KMS-11 (cell line): ENCODE results near the gene DLL4.
"Not testable (repeated sequence)": the region's sequence is repeated elsewhere in the genome, so short reads cannot be mapped to it uniquely, and the experiment has no call there.

Experiments
- H2AFZ ChIP-seq: fragments of 200-600 bp; sonication (generic); 2 replicates; pipeline ENCODE4 v1.6.1; 2016; ENCODE audit warnings: antibody characterized with exemption, mixed run types, low read depth
- H3K27ac ChIP-seq: fragments of 200-600 bp; sonication (generic); 2 replicates; pipeline ENCODE4 v1.6.1; 2016; ENCODE audit warnings: mild to moderate bottlenecking, mixed run types
- H3K27me3 ChIP-seq: fragments of 200-600 bp; sonication (generic); 2 replicates; pipeline ENCODE4 v1.6.1; 2017; ENCODE audit warnings: mild to moderate bottlenecking, low read depth, mixed run types, moderate library complexity; ENCODE audit not compliant: insufficient read depth
- H3K36me3 ChIP-seq: fragments of 200-600 bp; sonication (generic); 2 replicates; pipeline ENCODE4 v1.6.1; 2017; ENCODE audit warnings: mild to moderate bottlenecking, mixed run types; ENCODE audit not compliant: insufficient read depth
- H3K4me1 ChIP-seq: fragments of 200-600 bp; sonication (generic); 2 replicates; pipeline ENCODE4 v1.6.1; 2016; ENCODE audit warnings: mild to moderate bottlenecking, low read depth, mixed run types; ENCODE audit not compliant: poor library complexity, severe bottlenecking
- H3K4me2 ChIP-seq: fragments of 200-600 bp; sonication (generic); 2 replicates; pipeline ENCODE4 v1.7.0; 2016; ENCODE audit warnings: mild to moderate bottlenecking, mixed run types
- H3K4me3 ChIP-seq: fragments of 200-600 bp; sonication (generic); IDR thresholded peaks from 2 replicates; pipeline ENCODE4 v1.6.1; 2017; ENCODE audit warnings: low read depth, low read length, mixed read lengths; ENCODE audit not compliant: insufficient read depth
- H3K79me2 ChIP-seq: fragments of 200-600 bp; sonication (generic); 2 replicates; pipeline ENCODE4 v1.6.1; 2016; ENCODE audit warnings: low read depth, mixed run types; ENCODE audit not compliant: insufficient read depth
- H3K9ac ChIP-seq: fragments of 200-600 bp; sonication (generic); 2 replicates; pipeline ENCODE4 v1.6.1; 2016; ENCODE audit warnings: mild to moderate bottlenecking, mixed run types
- H4K20me1 ChIP-seq: fragments of 200-600 bp; sonication (generic); 2 replicates; pipeline ENCODE4 v1.6.1; 2016; ENCODE audit warnings: mild to moderate bottlenecking, mixed run types; ENCODE audit not compliant: insufficient read depth
- CTCF ChIP-seq: fragments of 200-600 bp; sonication (generic); conservative IDR thresholded peaks from 2 replicates; pipeline ENCODE4 v1.6.1; 2017; ENCODE audit warnings: low read depth, mild to moderate bottlenecking, antibody characterized with exemption, low read length, moderate library complexity, mixed read lengths

The DLL4 gene

GRCh38 chr15:40952901-40953712 is 24.0 kb downstream of the DLL4 start, which contains the start of gene CHAC1:
Gene CHAC1 (plus strand): TSS chr15:40953471. CDS start chr15:40953584, 113 bp downstream.
- Histone ChIP-seq H2AFZ (peak within 1 kb of the TSS; percentile 76), H3K36me3 (no peaks in the 10 kb centered on the region), H3K4me2 (peak within 1 kb of the TSS; percentile 73), H3K27me3 (no peaks in the 10 kb centered on the region), H3K27ac (peak within 1 kb of the TSS; percentile 64), H3K9ac (peak within 1 kb of the TSS; percentile 76), H3K4me3 (no peak within 1 kb of the TSS), H4K20me1 (no peaks in the 10 kb centered on the region), H3K79me2 (no peaks in the 10 kb centered on the region), H3K4me1 (peaks cover 33% of the 10 kb centered on the region)
- TF ChIP-seq CTCF, result no peak

DNA sequence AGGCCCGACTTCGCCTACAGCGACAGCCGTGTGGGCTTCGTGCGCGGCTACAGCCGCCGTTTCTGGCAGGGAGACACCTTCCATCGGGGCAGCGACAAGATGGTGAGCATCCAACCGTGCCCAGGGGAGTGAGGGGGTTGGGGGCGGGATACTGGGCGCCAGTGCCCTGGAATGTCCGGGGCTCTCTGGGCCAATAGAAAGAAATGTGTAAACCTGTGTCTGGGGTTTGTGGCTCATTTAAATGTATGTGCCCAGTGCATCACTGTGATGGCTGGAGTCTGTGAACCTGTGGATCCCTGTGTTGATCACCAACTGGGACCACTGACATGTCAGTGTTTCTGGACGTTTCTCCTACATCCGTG is 24.6 kb downstream of the DLL4 start:
- Histone ChIP-seq H3K27me3 (no peaks in the 10 kb centered on the region), H3K4me3 (no peak overlapping the region), H3K4me2 (peak overlapping the region; percentile 73), H4K20me1 (no peaks in the 10 kb centered on the region), H3K79me2 (no peaks in the 10 kb centered on the region), H2AFZ (peak overlapping the region; percentile 76), H3K27ac (no peak overlapping the region), H3K4me1 (peaks cover 33% of the 10 kb centered on the region), H3K36me3 (no peaks in the 10 kb centered on the region), H3K9ac (peak overlapping the region; percentile 76; the same call in 1 of the 2 replicates)
- TF ChIP-seq CTCF, result no peak

DNA sequence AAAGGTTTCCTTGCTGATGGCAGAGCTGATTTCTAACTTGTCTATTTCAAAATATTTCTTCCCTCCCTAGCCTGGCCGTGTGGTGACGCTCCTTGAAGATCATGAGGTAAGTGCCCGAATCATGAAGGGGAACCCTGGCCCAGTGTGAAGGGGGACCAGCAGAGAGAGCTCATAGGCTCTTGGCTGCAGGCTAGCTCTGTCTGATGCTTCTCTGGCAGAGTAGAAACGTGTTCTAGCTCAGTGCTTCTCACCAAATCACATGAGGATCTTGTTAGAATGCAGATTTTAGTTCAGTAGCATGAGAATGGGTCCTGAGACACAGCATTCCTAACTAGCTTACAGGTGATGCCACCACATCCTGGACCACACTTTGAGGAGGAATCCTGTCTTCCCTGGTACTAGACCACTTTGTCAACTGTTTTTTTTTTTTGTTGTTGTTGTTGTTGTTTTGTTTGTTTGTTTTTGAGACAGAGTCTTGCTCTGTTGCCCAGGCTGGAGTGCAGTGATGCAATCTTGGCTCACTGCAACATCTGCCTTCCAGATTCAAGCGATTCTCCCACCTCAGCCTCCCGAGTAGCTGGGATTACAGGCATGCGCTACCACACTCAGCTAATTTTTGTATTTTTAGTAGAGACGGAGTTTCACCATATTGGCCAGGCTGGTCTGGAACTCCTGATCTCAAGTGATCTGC is 25.2 kb downstream of the DLL4 start:
- not testable (repeated sequence) for H3K79me2 ChIP-seq, H3K27ac ChIP-seq, H3K9ac ChIP-seq, H3K36me3 ChIP-seq, H3K27me3 ChIP-seq, H4K20me1 ChIP-seq, H3K4me3 ChIP-seq
- peak overlapping the region; percentile 76; the same call in 1 of the 2 replicates for H2AFZ ChIP-seq
- peak overlapping the region; percentile 73 for H3K4me2 ChIP-seq
- H3K4me1 ChIP-seq, result peaks cover 33% of the 10 kb centered on the region

DNA sequence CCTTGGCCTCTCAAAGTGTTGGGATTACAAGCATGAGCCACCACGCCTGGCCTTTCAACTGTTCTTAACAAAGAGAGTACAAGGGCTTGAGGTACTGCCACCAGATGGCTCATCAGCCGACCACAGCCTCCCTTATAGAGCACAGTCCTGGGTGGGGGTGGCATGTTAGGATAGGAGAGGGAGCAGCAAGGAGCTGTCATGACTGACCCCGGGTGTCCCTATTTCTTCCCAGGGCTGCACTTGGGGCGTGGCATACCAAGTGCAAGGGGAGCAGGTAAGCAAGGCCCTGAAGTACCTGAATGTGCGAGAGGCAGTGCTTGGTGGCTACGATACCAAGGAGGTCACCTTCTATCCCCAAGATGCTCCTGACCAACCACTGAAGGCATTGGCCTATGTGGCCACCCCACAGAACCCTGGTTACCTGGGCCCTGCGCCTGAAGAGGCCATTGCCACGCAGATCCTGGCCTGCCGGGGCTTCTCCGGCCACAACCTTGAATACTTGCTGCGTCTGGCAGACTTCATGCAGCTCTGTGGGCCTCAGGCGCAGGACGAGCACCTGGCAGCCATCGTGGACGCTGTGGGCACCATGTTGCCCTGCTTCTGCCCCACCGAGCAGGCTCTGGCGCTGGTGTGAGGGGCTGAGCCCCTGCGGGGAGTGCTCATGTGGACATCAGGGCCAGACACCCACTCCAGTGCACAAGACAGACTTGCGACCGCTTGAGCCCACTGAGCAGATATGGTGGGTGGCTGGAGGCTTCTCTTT is 26.2 kb downstream of the DLL4 start:
- Histone ChIP-seq H3K36me3 (no peaks in the 10 kb centered on the region), H2AFZ (no peak overlapping the region), H3K27me3 (no peaks in the 10 kb centered on the region), H3K4me3 (no peak overlapping the region), H3K4me1 (peaks cover 33% of the 10 kb centered on the region), H3K9ac (no peak overlapping the region), H3K79me2 (no peaks in the 10 kb centered on the region), H3K27ac (no peak overlapping the region), H4K20me1 (no peaks in the 10 kb centered on the region), H3K4me2 (peak overlapping the region; percentile 73; the same call in 1 of the 2 replicates)
- no peak for TF ChIP-seq CTCF
